NCI-H82 (cell line): ENCODE results near the gene UST.
"Not testable (repeated sequence)": the region's sequence is repeated elsewhere in the genome, so short reads cannot be mapped to it uniquely, and the experiment has no call there.

ENCODE experiments used
- DNase-seq: peaks from one replicate; lab custom pipeline; 2025; lab: John Stamatoyannopoulos, UW

UST gene

GRCh38 chr6:148765898-148766808 lies 19.3 kb downstream of the UST start:
- no peak for DNase-seq

GRCh38 chr6:148768646-148769270 lies 21.9 kb downstream of the UST start:
- DNase-seq, result no peak

- no peak for DNase-seq
Observed at GRCh38 chr6:148769304-148769968, 22.6 kb downstream of the UST start.

GRCh38 chr6:148770408-148771211 lies 23.8 kb downstream of the UST start:
- DNase-seq, result no peak

GRCh38 chr6:148771212-148771601 lies 24.4 kb downstream of the UST start:
- no peak for DNase-seq

GRCh38 chr6:148771896-148772554 lies 25.2 kb downstream of the UST start:
- no peak for DNase-seq

GRCh38 chr6:148775161-148775560 lies 28.3 kb downstream of the UST start:
- no peak for DNase-seq

GRCh38 chr6:148776321-148777308 lies 29.8 kb downstream of the UST start:
- no peak for DNase-seq

- DNase-seq, result no peak
Observed at GRCh38 chr6:148779142-148779562, 32.3 kb downstream of the UST start.

- not testable (repeated sequence) for DNase-seq
Observed at GRCh38 chr6:148780423-148780822, 33.6 kb downstream of the UST start.

GRCh38 chr6:148780918-148781436 lies 34.1 kb downstream of the UST start:
- DNase-seq, result no peak

- no peak for DNase-seq
Observed at GRCh38 chr6:148789948-148790347, 43.1 kb downstream of the UST start.

- no peak for DNase-seq
Observed at GRCh38 chr6:148790404-148790803, 43.6 kb downstream of the UST start.

- no peak for DNase-seq
Observed at GRCh38 chr6:148790817-148791216, 44.0 kb downstream of the UST start.

- DNase-seq, result no peak
Observed at GRCh38 chr6:148791372-148791771, 44.5 kb downstream of the UST start.

GRCh38 chr6:148793721-148794120 lies 46.9 kb downstream of the UST start:
- DNase-seq, result no peak

GRCh38 chr6:148794797-148795196 lies 48.0 kb downstream of the UST start:
- DNase-seq, result no peak

GRCh38 chr6:148795563-148795962 lies 48.7 kb downstream of the UST start:
- no peak for DNase-seq

- no peak for DNase-seq
Observed at GRCh38 chr6:148799647-148800046, 52.8 kb downstream of the UST start.

GRCh38 chr6:148800536-148800935 lies 53.7 kb downstream of the UST start:
- DNase-seq, result no peak
